GM12878 (cell line): ENCODE data around the gene EYA2. TPM values are rescaled to one million over a fixed set of nuclear protein-coding genes. Genes with fewer than 3 reads are reported as not detected.
"Not testable (repeated sequence)": the region's sequence is repeated elsewhere in the genome, so short reads cannot be mapped to it uniquely, and the experiment has no call there.

ENCODE experiments used
- ATAC-seq: fragments of 200-7000 bp; cut with Tn5 transposase; 3 replicates; pipeline ENCODE4 v1.9.1; 2020; ENCODE audit warnings: mild to moderate bottlenecking, moderate library complexity
- BruUV-seq: library from RNA; stranded (reverse); fragments of 400-500 nt; replicated peaks from 2 replicates; lab custom pipeline; 2021; lab: Mats Ljungman, UMichigan
- CTCF ChIA-PET: fragments of 300-600 bp; sonication (Branson Sonifier 250); formaldehyde crosslinking; extraction: SDS; loops from one replicate; lab custom pipeline; 2021; ENCODE audit warnings: inconsistent platforms; lab: Yijun Ruan, JAX
- POLR2A ChIA-PET: fragments of 350-600 bp; formaldehyde crosslinking; extraction: SDS; loops from one replicate; lab custom pipeline; 2021; ENCODE audit warnings: inconsistent platforms; lab: Charles Lee
- RAD21 ChIA-PET: fragments of 300-600 bp; sonication (Branson Sonifier 250); formaldehyde crosslinking; loops from one replicate; lab custom pipeline; 2023; ENCODE audit warnings: antibody characterized with exemption; ENCODE audit not compliant: unreplicated experiment; lab: Charles Lee
- SMC1A ChIA-PET: fragments of 300-600 bp; sonication (Branson Sonifier 250); formaldehyde crosslinking; loops from one replicate; lab custom pipeline; 2023; ENCODE audit not compliant: unreplicated experiment, uncharacterized antibody; lab: Charles Lee
- DNase-seq: peaks from one replicate; pipeline ENCODE4 v3.0.0-alpha.2; 2011; ENCODE audit warnings: low read depth, low spot score
- FAIRE-seq: peaks from 3 replicates; lab custom pipeline; 2011; peaks lifted over from hg19 to GRCh38; lab: Jason Lieb, UNC
- H2AFZ ChIP-seq: 2 replicates; pipeline ENCODE4 v1.6.0; 2011; ENCODE audit warnings: low read depth, low read length, control low read depth; ENCODE audit not compliant: control insufficient read depth
- H3K27ac ChIP-seq: 2 replicates; pipeline ENCODE4 v1.5.1; 2011; ENCODE audit warnings: control low read depth; ENCODE audit not compliant: control insufficient read depth, insufficient read depth
- H3K27me3 ChIP-seq, 2 experiments: replicated peaks in 1 of 2; 2 replicates each; pipeline versions ENCODE4 v1.6.0 to v1.6.1; 2011; ENCODE audit warnings: low read length in 1 of 2; ENCODE audit not compliant: control insufficient read depth in 2 of 2, insufficient read depth in 2 of 2
- H3K36me3 ChIP-seq, 2 experiments: 2 replicates each; pipeline ENCODE4 v1.5.1; 2011; ENCODE audit warnings: low read length in 1 of 2; ENCODE audit not compliant: control insufficient read depth in 2 of 2, insufficient read depth in 2 of 2
- H3K4me1 ChIP-seq: 2 replicates; pipeline ENCODE4 v1.6.1; 2011; ENCODE audit warnings: mild to moderate bottlenecking, low read length, moderate library complexity, mixed read lengths; ENCODE audit not compliant: control insufficient read depth, insufficient read depth
- H3K4me2 ChIP-seq: 2 replicates; pipeline ENCODE4 v1.6.0; 2011; ENCODE audit warnings: control low read depth; ENCODE audit not compliant: control insufficient read depth, insufficient read depth
- H3K4me3 ChIP-seq: fragments of 200-600 bp; sonication (generic); 2 replicates; pipeline ENCODE4 v1.5.1; 2016
- H3K79me2 ChIP-seq: 2 replicates; pipeline ENCODE4 v1.6.0; 2011; ENCODE audit warnings: low read length; ENCODE audit not compliant: control insufficient read depth, insufficient read depth
- H3K9ac ChIP-seq: 2 replicates; pipeline ENCODE4 v1.8.0; 2011; ENCODE audit warnings: low read length, control low read depth, mixed read lengths; ENCODE audit not compliant: control insufficient read depth, insufficient read depth
- H3K9me3 ChIP-seq: replicated peaks from 3 replicates; pipeline ENCODE4 v1.5.1; 2011; ENCODE audit warnings: mild to moderate bottlenecking, low read length; ENCODE audit not compliant: control insufficient read depth, insufficient read depth
- H4K20me1 ChIP-seq: 2 replicates; pipeline ENCODE4 v1.6.0; 2011; ENCODE audit not compliant: control insufficient read depth, insufficient read depth
- BHLHE40 ChIP-seq, 2 experiments: fragments of 450-650 bp in 1 of 2; IDR thresholded peaks; 2 replicates each; pipeline ENCODE4 v1.6.1; 2011 to 2017; ENCODE audit warnings: low read depth in 2 of 2, borderline replicate concordance in 1 of 2, improper control_type of control experiment in 1 of 2, low read length in 1 of 2, mild to moderate bottlenecking in 1 of 2
- EED ChIP-seq: sonication (generic); IDR thresholded peaks from 2 replicates; pipeline ENCODE4 v1.6.1; 2016; ENCODE audit warnings: antibody characterized with exemption, low read depth
- KLF5 ChIP-seq: fragments of 450-650 bp; IDR thresholded peaks from 2 replicates; pipeline ENCODE4 v1.6.1; 2014; ENCODE audit warnings: mild to moderate bottlenecking; ENCODE audit not compliant: partially characterized antibody
- WGBS: methylation state at CpG from one replicate; pipeline ENCODE4 v1.1.6; 2016; ENCODE audit warnings: low lambda C conversion rate; ENCODE audit not compliant: insufficient replicate concordance, insufficient coverage; ENCODE audit errors: missing lambda C conversion rate; 5-methylcytosine and 5-hydroxymethylcytosine counted together
- in situ Hi-C: fragments of 300-500 bp; cut with MboI; formaldehyde crosslinking; loops from 9 replicates; pipeline ENCODE4 v1.14.3; 2018; ENCODE audit warnings: mixed read lengths
- intact Hi-C: fragments of 100-400 bp; cut with micrococcal nuclease; formaldehyde crosslinking; loops from one replicate; pipeline ENCODE4 v1.14.2; 2022; ENCODE audit not compliant: unreplicated experiment
- polyA plus RNA-seq, 11 experiments: library from polyadenylated mRNA; depleted of rRNA in 4 of 11; unstranded in 6 of 11; stranded (reverse) in 5 of 11; fragments of >200 nt; fragmentation: Nextera tagmentation in 4 of 11; fragmentation: Illumina TruSeq in 1 of 11; extraction: Ambion mirVana in 4 of 11; extraction: Trizol in 1 of 11; gene quantifications; 1 replicate in 1 of 11; 2 replicates in 10 of 11; pipeline versions ENCODE4 v1.2.1 to v1.2.3, GENCODE V29; 2011 to 2016; ENCODE audit warnings: inconsistent platforms in 2 of 11, missing spikeins in 2 of 11, low read depth in 1 of 11
- total RNA-seq, 4 experiments: library from RNA; depleted of rRNA in 3 of 4; stranded (reverse); fragments of >200 nt in 3 of 4; fragmentation: Illumina TruSeq in 1 of 4; extraction: Trizol in 1 of 4; gene quantifications; 2 replicates each; pipeline versions ENCODE4 v1.2.1 to v1.2.3, GENCODE V29; 2013 to 2021
- TF ChIP-seq, protein P1 (sequence below): fragments of 450-650 bp; IDR thresholded peaks from 2 replicates; pipeline ENCODE4 v1.6.1; 2017; ENCODE audit warnings: antibody characterized with exemption, mild to moderate bottlenecking, moderate library complexity
- TF ChIP-seq, protein P2 (sequence below): IDR thresholded peaks from 2 replicates; pipeline ENCODE4 v1.6.1; 2012; ENCODE audit warnings: low read depth, low read length, improper control_type of control experiment

The EYA2 gene
- total and polyA plus RNA-seq, 10 of the 15 experiments (the other 5 are each of a cell fraction or from before 2014, with no cell fraction given): 0.20 TPM; not detected in 9

DNA sequence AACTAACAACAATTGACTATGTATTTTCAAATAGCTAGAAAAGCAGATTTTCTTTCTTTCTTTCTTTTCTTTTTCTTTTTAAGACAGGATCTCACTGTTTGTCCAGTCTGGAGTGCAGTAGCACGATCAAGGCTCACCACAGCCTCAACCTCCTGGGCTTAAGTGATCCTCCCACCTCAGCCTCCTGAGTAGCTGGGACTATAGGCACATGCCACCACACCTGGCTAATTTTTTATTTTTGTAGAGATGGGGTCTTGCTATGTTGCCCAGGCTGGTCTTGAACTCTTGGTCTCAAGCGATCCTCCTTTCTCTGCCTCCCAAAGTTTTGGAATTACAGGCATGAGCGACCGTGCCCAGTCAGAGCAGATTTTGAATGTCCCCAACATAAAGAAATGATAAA lies 67.3 kb downstream of the EYA2 start:
- DNase-seq, H4K20me1 ChIP-seq, H3K9ac ChIP-seq, H3K79me2 ChIP-seq, CTCF ChIA-PET, intact Hi-C loops, BruUV-seq, RAD21 ChIA-PET, SMC1A ChIA-PET, H3K9me3 ChIP-seq, in situ Hi-C loops, FAIRE-seq, POLR2A ChIA-PET, H3K27ac ChIP-seq, H3K27me3 ChIP-seq, H2AFZ ChIP-seq, H3K4me2 ChIP-seq, ATAC-seq, H3K4me3 ChIP-seq, H3K4me1 ChIP-seq, H3K36me3 ChIP-seq: not testable (repeated sequence)
- WGBS: 69% methylated on average over 4 of the region's 4 CpGs

DNA sequence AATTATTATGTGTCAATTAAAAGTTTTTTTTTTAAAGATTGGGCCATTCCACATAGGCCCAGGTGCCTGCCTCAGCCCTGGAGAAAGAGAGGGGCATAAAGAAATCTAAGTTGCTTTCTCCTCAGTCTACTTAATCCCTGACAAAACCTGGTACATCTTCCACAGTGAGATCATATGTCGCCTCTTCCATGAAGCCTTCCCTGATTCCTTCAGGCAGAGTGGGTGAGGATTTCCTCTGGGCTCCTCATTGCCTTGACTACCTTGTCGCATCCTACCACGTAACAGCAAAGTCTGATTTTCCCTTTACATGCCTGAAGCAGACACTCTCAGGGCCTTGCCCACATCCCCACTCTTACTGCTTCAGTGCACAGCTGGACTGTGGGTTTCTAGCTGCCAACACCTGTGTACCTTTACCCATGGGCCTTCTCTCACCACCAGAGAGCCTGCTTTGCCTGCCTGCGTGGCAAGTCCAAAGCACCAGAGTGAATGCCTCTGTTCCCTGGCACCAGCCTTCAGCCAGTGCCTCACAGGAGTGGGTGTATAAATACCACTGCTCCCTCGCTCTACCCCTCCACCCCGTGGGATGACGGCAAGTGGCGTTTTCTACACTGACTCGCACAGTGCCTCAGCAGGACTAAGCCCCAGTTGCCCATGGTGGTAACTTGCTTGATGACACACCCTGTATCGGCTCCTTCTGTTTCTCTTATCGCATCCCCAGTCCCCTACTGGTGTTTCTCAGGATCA lies 68.0 kb downstream of the EYA2 start:
- no peak for TF ChIP-seq BHLHE40 (IDR thresholded peaks at IDR 0.05; ENCODE audit: borderline replicate concordance in 1 of 2, low read depth in 2 of 2, low read length in 1 of 2)
- TF ChIP-seq, protein P1, sequence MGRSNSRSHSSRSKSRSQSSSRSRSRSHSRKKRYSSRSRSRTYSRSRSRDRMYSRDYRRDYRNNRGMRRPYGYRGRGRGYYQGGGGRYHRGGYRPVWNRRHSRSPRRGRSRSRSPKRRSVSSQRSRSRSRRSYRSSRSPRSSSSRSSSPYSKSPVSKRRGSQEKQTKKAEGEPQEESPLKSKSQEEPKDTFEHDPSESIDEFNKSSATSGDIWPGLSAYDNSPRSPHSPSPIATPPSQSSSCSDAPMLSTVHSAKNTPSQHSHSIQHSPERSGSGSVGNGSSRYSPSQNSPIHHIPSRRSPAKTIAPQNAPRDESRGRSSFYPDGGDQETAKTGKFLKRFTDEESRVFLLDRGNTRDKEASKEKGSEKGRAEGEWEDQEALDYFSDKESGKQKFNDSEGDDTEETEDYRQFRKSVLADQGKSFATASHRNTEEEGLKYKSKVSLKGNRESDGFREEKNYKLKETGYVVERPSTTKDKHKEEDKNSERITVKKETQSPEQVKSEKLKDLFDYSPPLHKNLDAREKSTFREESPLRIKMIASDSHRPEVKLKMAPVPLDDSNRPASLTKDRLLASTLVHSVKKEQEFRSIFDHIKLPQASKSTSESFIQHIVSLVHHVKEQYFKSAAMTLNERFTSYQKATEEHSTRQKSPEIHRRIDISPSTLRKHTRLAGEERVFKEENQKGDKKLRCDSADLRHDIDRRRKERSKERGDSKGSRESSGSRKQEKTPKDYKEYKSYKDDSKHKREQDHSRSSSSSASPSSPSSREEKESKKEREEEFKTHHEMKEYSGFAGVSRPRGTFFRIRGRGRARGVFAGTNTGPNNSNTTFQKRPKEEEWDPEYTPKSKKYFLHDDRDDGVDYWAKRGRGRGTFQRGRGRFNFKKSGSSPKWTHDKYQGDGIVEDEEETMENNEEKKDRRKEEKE: no peak
- TF ChIP-seq, protein P2, sequence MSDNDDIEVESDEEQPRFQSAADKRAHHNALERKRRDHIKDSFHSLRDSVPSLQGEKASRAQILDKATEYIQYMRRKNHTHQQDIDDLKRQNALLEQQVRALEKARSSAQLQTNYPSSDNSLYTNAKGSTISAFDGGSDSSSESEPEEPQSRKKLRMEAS: no peak
- no peak for TF ChIP-seq EED
- no peak for TF ChIP-seq KLF5
- ChIA-PET POLR2A (no interaction called here), CTCF (no interaction called here), SMC1A (no interaction called here), RAD21 (no interaction called here)
- Histone ChIP-seq H3K4me3 (no peak overlapping the region), H3K4me1 (no peaks in the 10 kb centered on the region), H3K36me3 (no peaks in the 10 kb centered on the region), H4K20me1 (no peaks in the 10 kb centered on the region), H2AFZ (no peak overlapping the region), H3K9ac (no peak overlapping the region), H3K79me2 (no peaks in the 10 kb centered on the region), H3K27ac (no peak overlapping the region), H3K27me3 (no peaks in the 10 kb centered on the region; a peak in 1 of 4 replicates), H3K9me3 (no peaks in the 10 kb centered on the region), H3K4me2 (no peak overlapping the region)
- DNase-seq: no peak
- no peak for FAIRE-seq
- BruUV-seq: no TSS peak
- in situ Hi-C loops (no loop called here), intact Hi-C loops (no loop called here)
- WGBS: 73% methylated on average over 11 of the region's 11 CpGs
- ATAC-seq: no peak
